CD14-positive monocyte (primary cell): ENCODE measurements around the gene CPEB3. TPM values are rescaled to one million over a fixed set of nuclear protein-coding genes. Genes with fewer than 3 reads are reported as not detected.
A peak's percentile ranks its signal among the peaks of the same experiment; 100 is the strongest.

Source experiments
- DNase-seq, 3 donors: peaks; one replicate each; pipeline ENCODE4 v3.0.0-alpha.2; 2011 to 2022
- H2AFZ ChIP-seq: 2 replicates; pipeline ENCODE4 v1.6.0; 2012; ENCODE audit warnings: mild to moderate bottlenecking, low read depth, low read length, inconsistent platforms; ENCODE audit not compliant: insufficient read depth, poor library complexity, severe bottlenecking
- H3K27ac ChIP-seq, 2 donors: 1 replicate in 1 of 2; 2 replicates in 1 of 2; pipeline ENCODE4 v1.5.1; 2012 to 2013; ENCODE audit warnings: low read length in 2 of 2, control low read depth in 1 of 2, inconsistent platforms in 1 of 2, low read depth in 1 of 2, mild to moderate bottlenecking in 1 of 2
- H3K27me3 ChIP-seq, 2 donors: one replicate each; pipeline versions ENCODE4 v1.6.0 to v1.6.1; 2011 to 2013; ENCODE audit warnings: low read length in 2 of 2; ENCODE audit not compliant: control insufficient read depth in 2 of 2, insufficient read depth in 2 of 2
- H3K36me3 ChIP-seq, 2 donors: replicated peaks in 1 of 2; 1 replicate in 1 of 2; 2 replicates in 1 of 2; pipeline versions ENCODE4 v1.5.1 to v1.6.1; 2012 to 2013; ENCODE audit warnings: low read length in 2 of 2, control low read depth in 1 of 2, inconsistent platforms in 1 of 2, mild to moderate bottlenecking in 1 of 2; ENCODE audit not compliant: insufficient read depth in 2 of 2, control insufficient read depth in 1 of 2
- H3K4me1 ChIP-seq, 2 donors: 1 replicate in 1 of 2; 2 replicates in 1 of 2; pipeline versions ENCODE4 v1.5.1 to v1.6.1; 2012 to 2013; ENCODE audit warnings: low read length in 2 of 2, control low read depth in 1 of 2, inconsistent platforms in 1 of 2, mild to moderate bottlenecking in 1 of 2, moderate library complexity in 1 of 2; ENCODE audit not compliant: insufficient read depth in 2 of 2, control insufficient read depth in 1 of 2
- H3K4me2 ChIP-seq: replicated peaks from 2 replicates; pipeline ENCODE3; 2012; ENCODE audit warnings: low read length, moderate library complexity, mild to moderate bottlenecking; ENCODE audit not compliant: poor library complexity, severe bottlenecking; ENCODE audit errors: extremely low read depth
- H3K4me3 ChIP-seq, 3 experiments: fragments of 200-600 bp in 1 of 3; sonication (generic) in 1 of 3; replicated peaks in 1 of 3; 1 replicate in 2 of 3; 2 replicates in 1 of 3; pipeline ENCODE4 v1.5.1; 2011 to 2013; ENCODE audit warnings: low read length in 3 of 3, mild to moderate bottlenecking in 3 of 3, control low read depth in 2 of 3, low read depth in 2 of 3, inconsistent platforms in 1 of 3, moderate library complexity in 1 of 3
- H3K79me2 ChIP-seq: 2 replicates; pipeline ENCODE4 v1.6.0; 2012; ENCODE audit warnings: mild to moderate bottlenecking, control low read depth, inconsistent platforms, low read length, moderate library complexity; ENCODE audit not compliant: insufficient read depth
- H3K9ac ChIP-seq: 2 replicates; pipeline ENCODE4 v1.6.0; 2017; ENCODE audit warnings: low read length, mild to moderate bottlenecking; ENCODE audit not compliant: insufficient read depth, poor library complexity, severe bottlenecking
- H3K9me3 ChIP-seq, 2 donors: replicated peaks in 1 of 2; 1 replicate in 1 of 2; 2 replicates in 1 of 2; pipeline versions ENCODE4 v1.5.1 to v1.6.1; 2012 to 2013; ENCODE audit warnings: low read length in 2 of 2, control low read depth in 1 of 2; ENCODE audit not compliant: control insufficient read depth in 1 of 2, insufficient read depth in 1 of 2
- H4K20me1 ChIP-seq: 2 replicates; pipeline ENCODE4 v1.6.0; 2012; ENCODE audit warnings: mild to moderate bottlenecking, low read length, control low read depth, moderate library complexity; ENCODE audit not compliant: insufficient read depth
- H3K27ac Mint-ChIP-seq, 7 donors: one replicate each; pipeline ENCODE4 v1.8.0; 2020; ENCODE audit warnings: mild to moderate bottlenecking in 7 of 7, mixed read lengths in 7 of 7, moderate library complexity in 6 of 7, inconsistent platforms in 2 of 7
- H3K27me3 Mint-ChIP-seq, 3 donors: one replicate each; pipeline ENCODE4 v1.8.0; 2021 to 2022; ENCODE audit warnings: low read depth in 3 of 3, mild to moderate bottlenecking in 3 of 3, mixed read lengths in 3 of 3, moderate library complexity in 3 of 3, inconsistent platforms in 1 of 3
- H3K36me3 Mint-ChIP-seq, 2 donors: one replicate each; pipeline ENCODE4 v1.8.0; 2020; ENCODE audit warnings: mixed read lengths in 2 of 2, inconsistent platforms in 1 of 2, mild to moderate bottlenecking in 1 of 2
- H3K4me1 Mint-ChIP-seq: one replicate; pipeline ENCODE4 v1.8.0; 2020; ENCODE audit warnings: mild to moderate bottlenecking, mixed read lengths
- H3K4me3 Mint-ChIP-seq, 2 donors: one replicate each; pipeline ENCODE4 v1.8.0; 2020; ENCODE audit warnings: mild to moderate bottlenecking in 2 of 2, mixed read lengths in 2 of 2, moderate library complexity in 1 of 2
- H3K9me3 Mint-ChIP-seq, 7 donors: one replicate each; pipeline ENCODE4 v1.8.0; 2020 to 2022; ENCODE audit warnings: mixed read lengths in 7 of 7, mild to moderate bottlenecking in 6 of 7, moderate library complexity in 6 of 7, inconsistent platforms in 2 of 7
- WGBS: methylation state at CpG from one replicate; pipeline ENCODE4 v1.1.5; 2013; ENCODE audit warnings: missing lambda C conversion rate; ENCODE audit not compliant: insufficient coverage; 5-methylcytosine and 5-hydroxymethylcytosine counted together
- intact Hi-C, 2 donors: fragments of 100-400 bp; cut with micrococcal nuclease; formaldehyde crosslinking; loops; one replicate each; pipeline versions ENCODE4 v1.15.0 to v1.15.1; 2023
- polyA plus RNA-seq, 3 donors: library from polyadenylated mRNA; depleted of rRNA in 1 of 3; unstranded in 2 of 3; stranded (reverse) in 1 of 3; fragments of 300-500 nt in 2 of 3; fragments of >200 nt in 1 of 3; fragmentation: Illumina TruSeq in 2 of 3; gene quantifications; 1 replicate in 2 of 3; 2 replicates in 1 of 3; pipeline ENCODE4 v1.2.3, GENCODE V29; 2012 to 2021
- TF ChIP-seq, protein P1 (sequence below): fragments of 200-600 bp; IDR thresholded peaks from one replicate; pipeline ENCODE4 v1.8.0; 2022; ENCODE audit warnings: antibody characterized with exemption, mild to moderate bottlenecking

The CPEB3 gene
- polyA plus RNA-seq, 3 donors: 1.8 to 2.9 (median 2.1) TPM

DNA sequence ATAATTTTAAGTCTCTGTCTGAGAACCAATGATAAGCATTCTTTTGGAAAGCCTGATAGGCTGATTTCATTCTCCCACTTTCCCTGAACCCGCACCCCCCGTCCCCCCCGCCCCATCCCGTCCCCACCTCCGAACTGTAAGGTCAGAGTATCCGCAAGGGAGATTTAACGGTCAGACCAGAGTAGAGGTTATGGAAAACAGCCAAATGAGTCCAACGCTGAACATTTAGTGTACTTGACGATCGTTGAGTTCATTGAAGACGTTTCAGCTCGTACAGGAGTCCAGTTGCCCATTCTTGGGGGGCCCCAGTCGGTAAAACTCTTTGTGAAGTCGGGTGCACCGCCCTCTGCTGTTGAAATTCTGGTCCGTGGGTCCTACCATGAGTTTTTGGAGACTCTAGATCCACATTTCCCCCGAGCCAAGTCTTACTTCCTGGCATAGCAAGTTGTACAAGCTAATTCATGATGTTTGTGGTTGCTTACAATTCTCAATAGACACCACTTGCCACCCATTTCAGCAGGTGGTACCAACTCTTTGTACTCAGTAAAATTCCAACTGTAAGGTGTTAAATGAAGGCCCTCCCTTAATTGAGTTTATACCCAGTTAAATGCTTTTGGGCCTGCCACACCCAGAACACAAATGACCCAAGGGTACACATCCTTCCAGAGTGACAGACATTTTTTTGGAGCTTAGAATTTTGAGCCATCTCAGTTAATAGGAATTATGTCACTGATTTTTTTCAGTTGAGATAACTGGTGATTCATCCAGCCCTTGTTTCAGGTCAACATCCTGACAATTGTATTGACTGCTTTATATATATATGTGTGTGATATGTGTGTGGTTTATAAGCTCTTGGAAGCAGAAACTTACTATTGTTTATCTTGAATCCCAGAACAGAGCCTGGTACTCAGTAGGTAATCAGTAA, 1.3 kb upstream of the CPEB3 start:
- Mint-ChIP-seq H3K27me3 (peaks cover 2 to 5% (median 3%) of the 10 kb centered on the region in 3 donors), H3K4me1 (peaks cover 24% of the 10 kb centered on the region), H3K4me3 (peak overlapping the region; percentile 93 to 96), H3K9me3 (no peaks in the 10 kb centered on the region), H3K27ac (peak overlapping the region; percentile 50 to 89 (median 84)), H3K36me3 (peaks cover 10 to 16% of the 10 kb centered on the region in 2 donors)
- Histone ChIP-seq H3K9ac (peak overlapping the region; percentile 94), H4K20me1 (peaks cover 45% of the 10 kb centered on the region), H3K27me3 (no peaks in the 10 kb centered on the region), H2AFZ (peak overlapping the region; percentile 94), H3K79me2 (peaks cover 78% of the 10 kb centered on the region), H3K27ac (peak overlapping the region in 1 of 2 donors; percentile 89), H3K9me3 (no peaks in the 10 kb centered on the region), H3K36me3 (peaks cover 7 to 20% of the 10 kb centered on the region in 2 donors), H3K4me3 (peak overlapping the region; percentile 68 to 93 (median 89)), H3K4me2 (peak overlapping the region; percentile 88), H3K4me1 (peaks cover 10 to 27% of the 10 kb centered on the region in 2 donors)
- intact Hi-C loops: loop anchor here (1.0 to 5.0 kb wide), 4 partner anchors 51 to 205 kb away; no protein-coding TSS in a partner anchor
- peak in 2 of 3 donors; percentile 40 to 44 for DNase-seq
- WGBS: under 1% methylated on average over 11 of the region's 17 CpGs
- TF ChIP-seq, protein P1, sequence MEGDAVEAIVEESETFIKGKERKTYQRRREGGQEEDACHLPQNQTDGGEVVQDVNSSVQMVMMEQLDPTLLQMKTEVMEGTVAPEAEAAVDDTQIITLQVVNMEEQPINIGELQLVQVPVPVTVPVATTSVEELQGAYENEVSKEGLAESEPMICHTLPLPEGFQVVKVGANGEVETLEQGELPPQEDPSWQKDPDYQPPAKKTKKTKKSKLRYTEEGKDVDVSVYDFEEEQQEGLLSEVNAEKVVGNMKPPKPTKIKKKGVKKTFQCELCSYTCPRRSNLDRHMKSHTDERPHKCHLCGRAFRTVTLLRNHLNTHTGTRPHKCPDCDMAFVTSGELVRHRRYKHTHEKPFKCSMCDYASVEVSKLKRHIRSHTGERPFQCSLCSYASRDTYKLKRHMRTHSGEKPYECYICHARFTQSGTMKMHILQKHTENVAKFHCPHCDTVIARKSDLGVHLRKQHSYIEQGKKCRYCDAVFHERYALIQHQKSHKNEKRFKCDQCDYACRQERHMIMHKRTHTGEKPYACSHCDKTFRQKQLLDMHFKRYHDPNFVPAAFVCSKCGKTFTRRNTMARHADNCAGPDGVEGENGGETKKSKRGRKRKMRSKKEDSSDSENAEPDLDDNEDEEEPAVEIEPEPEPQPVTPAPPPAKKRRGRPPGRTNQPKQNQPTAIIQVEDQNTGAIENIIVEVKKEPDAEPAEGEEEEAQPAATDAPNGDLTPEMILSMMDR: peak; percentile 63

DNA sequence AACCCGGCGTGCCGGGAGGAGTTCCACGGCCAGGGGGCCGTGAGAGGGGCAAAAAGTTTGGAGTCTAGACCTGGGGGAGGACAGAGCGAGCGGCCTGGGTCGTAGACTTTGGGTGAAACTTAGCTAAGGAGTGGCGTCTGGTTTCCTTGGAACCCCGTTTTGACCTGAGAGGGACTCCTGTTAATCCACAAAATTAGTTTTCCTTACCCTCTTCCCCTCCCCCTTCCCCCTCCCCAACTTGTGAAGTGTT, 663 bp upstream of the CPEB3 start:
- peaks cover 2 to 5% (median 3%) of the 10 kb centered on the region in 3 donors for H3K27me3 Mint-ChIP-seq
- H3K4me3 Mint-ChIP-seq: peak overlapping the region; percentile 93 to 96
- no peaks in the 10 kb centered on the region for H3K9me3 Mint-ChIP-seq
- Histone ChIP-seq H3K79me2 (peaks cover 71% of the 10 kb centered on the region), H3K36me3 (peaks cover 7 to 19% of the 10 kb centered on the region in 2 donors), H3K27me3 (no peaks in the 10 kb centered on the region), H3K9ac (peak overlapping the region; percentile 94), H3K4me2 (peak overlapping the region; percentile 88), H4K20me1 (peaks cover 39% of the 10 kb centered on the region), H2AFZ (peak overlapping the region; percentile 94), H3K4me3 (peak overlapping the region; percentile 68 to 93 (median 89)), H3K9me3 (no peaks in the 10 kb centered on the region), H3K27ac (peak overlapping the region; percentile 69 to 89), H3K4me1 (peaks cover 10 to 27% of the 10 kb centered on the region in 2 donors)
- peaks cover 24% of the 10 kb centered on the region for H3K4me1 Mint-ChIP-seq
- WGBS: 0% methylated on average over 5 of the region's 10 CpGs
- TF ChIP-seq, protein P1: no peak
- no peak for DNase-seq
- peak overlapping the region; percentile 20 to 87 (median 79) for H3K27ac Mint-ChIP-seq
- intact Hi-C loops: loop anchor here (2.0 to 5.0 kb wide), 3 partner anchors 51 to 204 kb away; no protein-coding TSS in a partner anchor
- peaks cover 10 to 16% of the 10 kb centered on the region in 2 donors for H3K36me3 Mint-ChIP-seq
